ENCODE data around the gene IFRD2.

GRCh38 chr3:50238549-50239026, 53.6 kb downstream of the IFRD2 start:
- TF ChIP-seq POLR2A (IDR thresholded peaks at IDR 0.05), result no peak
- TF ChIP-seq CTCF (IDR thresholded peaks at IDR 0.05), result no peak

All from sigmoid colon (tissue), 3 donors.